IMR-90 (cell line): ENCODE data around the gene TXNL4B. TPM values are rescaled to one million over a fixed set of nuclear protein-coding genes. Genes with fewer than 3 reads are reported as not detected.
A peak's percentile ranks its signal among the peaks of the same experiment; 100 is the strongest.

Source experiments
- ATAC-seq: fragments of 200-7000 bp; cut with Tn5 transposase; 2 replicates; pipeline ENCODE4 v1.9.1; 2020; ENCODE audit warnings: low read depth, mild to moderate bottlenecking, moderate library complexity
- BruUV-seq: library from RNA; stranded (reverse); fragments of 400-500 nt; replicated peaks from 2 replicates; lab custom pipeline; 2021; lab: Mats Ljungman, UMichigan
- CTCF ChIA-PET: fragments of 300-600 bp; formaldehyde crosslinking; extraction: SDS; loops from one replicate; lab custom pipeline; 2021; ENCODE audit warnings: antibody characterized with exemption; lab: Yijun Ruan, JAX
- POLR2A ChIA-PET: fragments of 300-600 bp; sonication (Branson Sonifier 250); formaldehyde crosslinking; loops from one replicate; lab custom pipeline; 2022; ENCODE audit warnings: antibody characterized with exemption; ENCODE audit not compliant: unreplicated experiment; lab: Charles Lee
- DNase-seq: peaks from one replicate; pipeline ENCODE4 v3.0.0; 2013
- H2AFZ ChIP-seq: replicated peaks from 2 replicates; pipeline ENCODE3; 2013; ENCODE audit warnings: low read length, mild to moderate bottlenecking; ENCODE audit not compliant: poor library complexity
- H2AK5ac ChIP-seq: 2 replicates; pipeline ENCODE4 v1.6.1; 2013; ENCODE audit warnings: low read depth, low read length, inconsistent platforms
- H2AK9ac ChIP-seq: replicated peaks from 2 replicates; pipeline ENCODE3; 2013; ENCODE audit warnings: mild to moderate bottlenecking, low read depth, low read length, moderate library complexity; ENCODE audit not compliant: poor library complexity
- H2BK120ac ChIP-seq: 2 replicates; pipeline ENCODE4 v1.6.1; 2013; ENCODE audit warnings: low read depth, low read length, inconsistent platforms
- H2BK15ac ChIP-seq: 3 replicates; pipeline ENCODE4 v1.6.1; 2013; ENCODE audit warnings: low read depth, low read length, inconsistent platforms
- H2BK20ac ChIP-seq: 2 replicates; pipeline ENCODE4 v1.6.1; 2013; ENCODE audit warnings: low read depth, mild to moderate bottlenecking, inconsistent platforms, low read length, moderate library complexity
- H2BK5ac ChIP-seq: 2 replicates; pipeline ENCODE4 v1.6.1; 2013; ENCODE audit warnings: mild to moderate bottlenecking, low read depth, low read length, inconsistent platforms; ENCODE audit not compliant: poor library complexity, severe bottlenecking
- H3K14ac ChIP-seq: replicated peaks from 2 replicates; pipeline ENCODE4 v1.6.1; 2013; ENCODE audit warnings: low read depth, low read length, inconsistent platforms
- H3K18ac ChIP-seq: 2 replicates; pipeline ENCODE4 v1.6.1; 2013; ENCODE audit warnings: low read depth, low read length, control low read depth
- H3K23ac ChIP-seq: 2 replicates; pipeline ENCODE4 v1.6.1; 2013; ENCODE audit warnings: low read depth, low read length, inconsistent platforms
- H3K27ac ChIP-seq: 2 replicates; pipeline ENCODE4 v1.5.1; 2013; ENCODE audit warnings: mild to moderate bottlenecking, control low read depth, low read length; ENCODE audit not compliant: insufficient read depth
- H3K27me3 ChIP-seq: 2 replicates; pipeline ENCODE4 v1.6.1; 2013; ENCODE audit warnings: low read length; ENCODE audit not compliant: control insufficient read depth, insufficient read depth
- H3K36me3 ChIP-seq: 2 replicates; pipeline ENCODE4 v1.6.1; 2013; ENCODE audit warnings: low read length, mixed read lengths; ENCODE audit not compliant: control insufficient read depth, insufficient read depth
- H3K4ac ChIP-seq: 2 replicates; pipeline ENCODE4 v1.6.1; 2013; ENCODE audit warnings: low read depth, low read length, inconsistent platforms
- H3K4me1 ChIP-seq: 2 replicates; pipeline ENCODE4 v1.6.1; 2013; ENCODE audit warnings: low read length, mixed read lengths; ENCODE audit not compliant: control insufficient read depth, insufficient read depth
- H3K4me2 ChIP-seq: 2 replicates; pipeline ENCODE4 v1.6.1; 2013; ENCODE audit warnings: low read depth, mild to moderate bottlenecking, control low read depth, low read length, moderate library complexity
- H3K4me3 ChIP-seq: 2 replicates; pipeline ENCODE4 v1.5.1; 2013; ENCODE audit warnings: low read depth, mild to moderate bottlenecking, control low read depth, low read length, moderate library complexity; ENCODE audit not compliant: insufficient read depth
- H3K56ac ChIP-seq: 2 replicates; pipeline ENCODE4 v1.6.1; 2013; ENCODE audit warnings: low read length, inconsistent platforms; ENCODE audit not compliant: insufficient read depth; ENCODE audit errors: extremely low read depth
- H3K79me1 ChIP-seq, 2 experiments: 2 replicates each; pipeline ENCODE4 v1.6.1; 2013; ENCODE audit warnings: low read length in 2 of 2, inconsistent platforms in 1 of 2, low read depth in 1 of 2
- H3K9ac ChIP-seq: 2 replicates; pipeline ENCODE4 v1.6.1; 2013; ENCODE audit warnings: low read depth, low read length, control low read depth
- H3K9me1 ChIP-seq: 2 replicates; pipeline ENCODE4 v1.6.1; 2013; ENCODE audit warnings: low read length, inconsistent platforms; ENCODE audit not compliant: insufficient read depth
- H3K9me3 ChIP-seq: 2 replicates; pipeline ENCODE4 v1.6.1; 2013; ENCODE audit warnings: low read length; ENCODE audit not compliant: control insufficient read depth, insufficient read depth
- H4K20me1 ChIP-seq: 2 replicates; pipeline ENCODE4 v1.6.1; 2013; ENCODE audit warnings: low read length, inconsistent platforms; ENCODE audit not compliant: insufficient read depth
- H4K5ac ChIP-seq: 2 replicates; pipeline ENCODE4 v1.6.1; 2013; ENCODE audit warnings: mild to moderate bottlenecking, low read depth, low read length, control low read depth
- H4K8ac ChIP-seq, 2 experiments: 2 replicates each; pipeline ENCODE4 v1.6.1; 2013; ENCODE audit warnings: low read depth in 2 of 2, low read length in 2 of 2, control low read depth in 1 of 2, inconsistent platforms in 1 of 2
- H4K91ac ChIP-seq: 2 replicates; pipeline ENCODE4 v1.6.1; 2013; ENCODE audit warnings: low read depth, low read length, inconsistent platforms; ENCODE audit not compliant: insufficient read depth
- BHLHE40 ChIP-seq: fragments of 150-350 bp; IDR thresholded peaks from 2 replicates; pipeline ENCODE4 v1.6.1; 2016; ENCODE audit warnings: mild to moderate bottlenecking, low read depth, low read length
- CEBPB ChIP-seq: IDR thresholded peaks from 2 replicates; pipeline ENCODE4 v1.6.1; 2012; ENCODE audit warnings: low read depth, low read length, improper control_type of control experiment
- CHD1 ChIP-seq: IDR thresholded peaks from 2 replicates; pipeline ENCODE4 v1.6.1; 2012; ENCODE audit warnings: low read depth, low read length, improper control_type of control experiment
- FOS ChIP-seq: fragments of 150-350 bp; IDR thresholded peaks from 2 replicates; pipeline ENCODE4 v1.6.1; 2016; ENCODE audit warnings: low read depth, low read length
- MAFK ChIP-seq: IDR thresholded peaks from 2 replicates; pipeline ENCODE4 v1.6.1; 2012; ENCODE audit warnings: low read depth, low read length, improper control_type of control experiment
- MAZ ChIP-seq: IDR thresholded peaks from 2 replicates; pipeline ENCODE4 v1.6.1; 2012; ENCODE audit warnings: low read depth, mild to moderate bottlenecking, low read length, improper control_type of control experiment, moderate library complexity, borderline replicate concordance
- MXI1 ChIP-seq: IDR thresholded peaks from 2 replicates; pipeline ENCODE4 v1.6.1; 2012; ENCODE audit warnings: low read depth, mild to moderate bottlenecking, low read length, moderate library complexity, borderline replicate concordance
- NFE2L2 ChIP-seq: fragments of 150-350 bp; IDR thresholded peaks from 2 replicates; pipeline ENCODE4 v1.6.1; 2016; ENCODE audit warnings: low read depth, mild to moderate bottlenecking, low read length
- POLR2A ChIP-seq: IDR thresholded peaks from 2 replicates; pipeline ENCODE4 v1.6.1; 2012; ENCODE audit warnings: mild to moderate bottlenecking, low read depth, low read length
- RAD21 ChIP-seq: IDR thresholded peaks from 2 replicates; pipeline ENCODE4 v1.6.1; 2012; ENCODE audit warnings: low read length, improper control_type of control experiment
- RCOR1 ChIP-seq: IDR thresholded peaks from 2 replicates; pipeline ENCODE4 v1.6.1; 2012; ENCODE audit warnings: mild to moderate bottlenecking, low read length, improper control_type of control experiment; ENCODE audit not compliant: insufficient replicate concordance
- RFX5 ChIP-seq: IDR thresholded peaks from 2 replicates; pipeline ENCODE4 v1.8.0; 2012; ENCODE audit warnings: low read depth, mild to moderate bottlenecking, low read length, moderate library complexity
- SMC3 ChIP-seq: fragments of 150-350 bp; IDR thresholded peaks from 2 replicates; pipeline ENCODE4 v1.6.1; 2016; ENCODE audit warnings: low read depth, mild to moderate bottlenecking, antibody characterized with exemption, low read length, moderate library complexity
- WGBS, 2 experiments: methylation state at CpG; one replicate each; pipeline versions ENCODE4 v1.1.5 to v1.1.7; 2013; ENCODE audit warnings: missing lambda C conversion rate in 2 of 2; ENCODE audit not compliant: insufficient read length in 1 of 2; ENCODE audit errors: extremely low coverage in 2 of 2; 5-methylcytosine and 5-hydroxymethylcytosine counted together
- dilution Hi-C: fragments of 300-500 bp; cut with HindIII; formaldehyde crosslinking; loops from one replicate; pipeline ENCODE4 v1.14.3; 2018; ENCODE audit warnings: low sequenced_read_pairs; ENCODE audit not compliant: unreplicated experiment
- in situ Hi-C: fragments of 300-500 bp; cut with MboI; formaldehyde crosslinking; loops from 3 replicates; pipeline ENCODE4 v1.14.3; 2019; ENCODE audit warnings: low sequenced_read_pairs, inconsistent platforms, mixed read lengths
- intact Hi-C: fragments of 100-400 bp; cut with micrococcal nuclease; formaldehyde crosslinking; loops from 2 replicates; pipeline ENCODE4 v1.10.0; 2022
- polyA plus RNA-seq, 3 experiments: library from polyadenylated mRNA; depleted of rRNA; stranded (reverse); fragments of >200 nt; gene quantifications; 2 replicates each; pipeline ENCODE4 v1.2.3, GENCODE V29; 2012; ENCODE audit warnings: low replicate concordance in 1 of 3
- total RNA-seq: library from RNA; depleted of rRNA; stranded (reverse); fragments of >200 nt; gene quantifications from 2 replicates; pipeline ENCODE4 v1.2.3, GENCODE V29; 2012
- TF ChIP-seq, protein P1 (sequence below): conservative IDR thresholded peaks from 2 replicates; pipeline ENCODE4 v1.5.1; 2012; ENCODE audit warnings: mild to moderate bottlenecking, low read depth, low read length, improper control_type of control experiment
- TF ChIP-seq, protein P2 (sequence below): fragments of 150-350 bp; IDR thresholded peaks from 2 replicates; pipeline ENCODE4 v1.6.1; 2017; ENCODE audit warnings: mild to moderate bottlenecking, antibody characterized with exemption, low read length, low read depth
- TF ChIP-seq, protein P3 (sequence below): fragments of 150-350 bp; IDR thresholded peaks from 2 replicates; pipeline ENCODE4 v1.6.1; 2016; ENCODE audit warnings: low read depth, mild to moderate bottlenecking, low read length, moderate library complexity, borderline replicate concordance

TXNL4B gene
- total and polyA plus RNA-seq, 2 of the 4 experiments (the other 2 are of a cell fraction), result 5.4 to 8.6 TPM

DNA sequence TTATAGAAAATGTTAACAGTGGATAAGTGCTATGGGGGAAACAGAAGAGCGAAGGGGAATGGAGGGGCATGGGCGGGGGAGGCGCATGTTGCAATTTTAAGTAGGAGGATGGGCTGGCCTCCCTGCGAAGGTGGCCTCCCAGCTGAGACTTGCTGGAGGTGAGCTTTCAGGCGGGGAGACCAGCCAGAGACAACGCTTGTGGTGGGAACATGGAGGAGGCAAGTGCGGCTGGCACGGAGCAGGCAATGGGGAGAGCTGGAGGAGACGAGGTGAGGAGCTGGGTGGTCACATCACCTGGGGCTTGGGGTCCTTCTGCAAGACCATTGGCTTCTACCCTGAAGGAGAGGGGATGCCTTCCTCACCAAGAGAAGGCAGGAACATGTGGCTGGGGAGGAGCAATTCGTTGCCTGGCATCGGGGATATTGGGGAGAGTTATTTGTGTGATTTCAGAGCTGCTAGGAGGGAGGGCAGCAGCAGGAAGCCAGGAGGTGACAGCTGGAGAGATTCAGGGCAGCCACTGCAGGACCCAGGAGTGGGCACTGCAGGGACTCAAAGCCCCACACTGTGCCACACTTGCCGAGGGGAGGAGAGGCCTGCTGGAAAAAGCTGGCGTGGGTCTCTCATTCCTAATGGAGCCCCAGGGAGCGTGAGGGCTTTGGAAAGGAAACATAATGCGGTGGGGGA lies 44.1 kb upstream of the TXNL4B start:
- no peak for TF ChIP-seq FOS
- TF ChIP-seq CHD1, result no peak
- no peak for TF ChIP-seq MXI1
- no peak for TF ChIP-seq NFE2L2
- no peak for TF ChIP-seq RAD21
- TF ChIP-seq, protein P1, sequence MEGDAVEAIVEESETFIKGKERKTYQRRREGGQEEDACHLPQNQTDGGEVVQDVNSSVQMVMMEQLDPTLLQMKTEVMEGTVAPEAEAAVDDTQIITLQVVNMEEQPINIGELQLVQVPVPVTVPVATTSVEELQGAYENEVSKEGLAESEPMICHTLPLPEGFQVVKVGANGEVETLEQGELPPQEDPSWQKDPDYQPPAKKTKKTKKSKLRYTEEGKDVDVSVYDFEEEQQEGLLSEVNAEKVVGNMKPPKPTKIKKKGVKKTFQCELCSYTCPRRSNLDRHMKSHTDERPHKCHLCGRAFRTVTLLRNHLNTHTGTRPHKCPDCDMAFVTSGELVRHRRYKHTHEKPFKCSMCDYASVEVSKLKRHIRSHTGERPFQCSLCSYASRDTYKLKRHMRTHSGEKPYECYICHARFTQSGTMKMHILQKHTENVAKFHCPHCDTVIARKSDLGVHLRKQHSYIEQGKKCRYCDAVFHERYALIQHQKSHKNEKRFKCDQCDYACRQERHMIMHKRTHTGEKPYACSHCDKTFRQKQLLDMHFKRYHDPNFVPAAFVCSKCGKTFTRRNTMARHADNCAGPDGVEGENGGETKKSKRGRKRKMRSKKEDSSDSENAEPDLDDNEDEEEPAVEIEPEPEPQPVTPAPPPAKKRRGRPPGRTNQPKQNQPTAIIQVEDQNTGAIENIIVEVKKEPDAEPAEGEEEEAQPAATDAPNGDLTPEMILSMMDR, result no peak
- TF ChIP-seq POLR2A, result no peak
- TF ChIP-seq BHLHE40, result no peak
- TF ChIP-seq, protein P2, sequence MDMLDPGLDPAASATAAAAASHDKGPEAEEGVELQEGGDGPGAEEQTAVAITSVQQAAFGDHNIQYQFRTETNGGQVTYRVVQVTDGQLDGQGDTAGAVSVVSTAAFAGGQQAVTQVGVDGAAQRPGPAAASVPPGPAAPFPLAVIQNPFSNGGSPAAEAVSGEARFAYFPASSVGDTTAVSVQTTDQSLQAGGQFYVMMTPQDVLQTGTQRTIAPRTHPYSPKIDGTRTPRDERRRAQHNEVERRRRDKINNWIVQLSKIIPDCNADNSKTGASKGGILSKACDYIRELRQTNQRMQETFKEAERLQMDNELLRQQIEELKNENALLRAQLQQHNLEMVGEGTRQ, result no peak
- TF ChIP-seq RFX5, result no peak
- no peak for TF ChIP-seq MAFK
- no peak for TF ChIP-seq RCOR1
- no peak for TF ChIP-seq MAZ
- TF ChIP-seq, protein P3, sequence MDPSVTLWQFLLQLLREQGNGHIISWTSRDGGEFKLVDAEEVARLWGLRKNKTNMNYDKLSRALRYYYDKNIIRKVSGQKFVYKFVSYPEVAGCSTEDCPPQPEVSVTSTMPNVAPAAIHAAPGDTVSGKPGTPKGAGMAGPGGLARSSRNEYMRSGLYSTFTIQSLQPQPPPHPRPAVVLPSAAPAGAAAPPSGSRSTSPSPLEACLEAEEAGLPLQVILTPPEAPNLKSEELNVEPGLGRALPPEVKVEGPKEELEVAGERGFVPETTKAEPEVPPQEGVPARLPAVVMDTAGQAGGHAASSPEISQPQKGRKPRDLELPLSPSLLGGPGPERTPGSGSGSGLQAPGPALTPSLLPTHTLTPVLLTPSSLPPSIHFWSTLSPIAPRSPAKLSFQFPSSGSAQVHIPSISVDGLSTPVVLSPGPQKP, result no peak
- TF ChIP-seq CEBPB, result no peak
- TF ChIP-seq SMC3, result no peak
- Histone ChIP-seq H2BK20ac (no peak overlapping the region), H3K27me3 (no peaks in the 10 kb centered on the region; the same call in 1 of the 2 replicates), H3K9me1 (no peaks in the 10 kb centered on the region), H2AK5ac (no peak overlapping the region), H3K79me1 (no peaks in the 10 kb centered on the region), H4K20me1 (no peaks in the 10 kb centered on the region), H3K18ac (no peak overlapping the region), H2BK15ac (no peak overlapping the region), H4K8ac (no peak overlapping the region), H3K14ac (no peak overlapping the region), H3K9ac (no peak overlapping the region), H3K9me3 (no peaks in the 10 kb centered on the region), H3K4me1 (no peaks in the 10 kb centered on the region), H2AFZ (peak overlapping the region; percentile 33), H3K56ac (no peak overlapping the region), H3K4me3 (no peak overlapping the region), H3K4ac (no peak overlapping the region), H4K91ac (no peak overlapping the region), H2BK5ac (no peak overlapping the region), H3K23ac (no peak overlapping the region), H3K27ac (no peak overlapping the region), H4K5ac (no peak overlapping the region), H3K4me2 (no peak overlapping the region), H3K36me3 (no peaks in the 10 kb centered on the region), H2AK9ac (no peak overlapping the region), H2BK120ac (no peak overlapping the region)
- ATAC-seq (no peak), DNase-seq (no peak)
- BruUV-seq, result no TSS peak
- in situ Hi-C loops (no loop called here), dilution Hi-C loops (no loop called here), intact Hi-C loops (no loop called here)
- CTCF ChIA-PET, result no interaction called here
- WGBS, 2 experiments, result 64% methylated on average over 7 of the region's 15 CpGs; no CpG with 5 or more reads in 1 of the 2 experiments
- POLR2A ChIA-PET, result no interaction called here
